ENCODE results near the gene ACAP2. TPM values are rescaled to one million over a fixed set of nuclear protein-coding genes. Genes with fewer than 3 reads are reported as not detected.
A peak's percentile ranks its signal among the peaks of the same experiment; 100 is the strongest.

ACAP2 gene
- total and polyA plus RNA-seq, 2 experiments from 2014 or later: 45.6 to 104 TPM

- peaks cover 12% of the 10 kb centered on the region for H3K4me1 ChIP-seq (ENCODE audit: insufficient read depth)
- H3K27ac Mint-ChIP-seq: no peak overlapping the region
- DNase-seq (ENCODE audit: low spot score) (no peak), ATAC-seq (no peak)
- H3K36me3 Mint-ChIP-seq (ENCODE audit: low read depth): peaks cover 31% of the 10 kb centered on the region; the same call in 2 of the 3 replicates
- no peaks in the 10 kb centered on the region for H3K36me3 ChIP-seq (ENCODE audit: insufficient read depth)
- H3K9me3 Mint-ChIP-seq: peaks cover 9% of the 10 kb centered on the region; the same call in 2 of the 3 replicates
- H3K27me3 Mint-ChIP-seq (ENCODE audit: insufficient read depth, low read depth, poor library complexity): peaks cover 13% of the 10 kb centered on the region
- H3K27ac ChIP-seq (ENCODE audit: low read depth): no peak overlapping the region
- no peaks in the 10 kb centered on the region for H3K9me2 ChIP-seq (ENCODE audit: insufficient read depth)
- H3K4me2 ChIP-seq: no peak overlapping the region
- no peaks in the 10 kb centered on the region for H3K27me3 ChIP-seq (ENCODE audit: insufficient read depth)
- peaks cover 16% of the 10 kb centered on the region for H4K20me1 ChIP-seq (replicated peaks; ENCODE audit: insufficient read depth)
- H3K79me2 ChIP-seq (replicated peaks; ENCODE audit: insufficient read depth): peaks cover 26% of the 10 kb centered on the region
- H3K4me1 Mint-ChIP-seq: peaks cover 34% of the 10 kb centered on the region
- H3F3A ChIP-seq (replicated peaks; ENCODE audit: low read depth): no peaks in the 10 kb centered on the region
- TF ChIP-seq ZNF331 (CRISPR knock-in tag; IDR thresholded peaks at IDR 0.05; ENCODE audit: low read depth) (no peak), STAT1 (IDR thresholded peaks at IDR 0.05; ENCODE audit: unreplicated experiment) (no peak), REST (IDR thresholded peaks at IDR 0.05; ENCODE audit: unreplicated experiment) (no peak), CREB1 (CRISPR knock-in tag; IDR thresholded peaks at IDR 0.05; ENCODE audit: low read depth) (no peak)
- H3K4me3 ChIP-seq: no peak overlapping the region
- H2AFZ ChIP-seq: no peak overlapping the region
- no peak overlapping the region for H3K4me3 Mint-ChIP-seq
These were observed 205.8 kb downstream of the ACAP2 start for GRCh38 chr3:195236801-195237570.

GRCh38 chr3:195236076-195236798, 206.6 kb downstream of the ACAP2 start:
- TF ChIP-seq REST (IDR thresholded peaks at IDR 0.05; ENCODE audit: unreplicated experiment): no peak
- no peak for TF ChIP-seq ZNF331 (CRISPR knock-in tag; IDR thresholded peaks at IDR 0.05; ENCODE audit: low read depth)
- no peak for TF ChIP-seq ZNF114 (CRISPR knock-in tag; IDR thresholded peaks at IDR 0.05)
- no peak for TF ChIP-seq CTCF (conservative IDR thresholded peaks at IDR 0.05; ENCODE audit: low read depth in 2 of 2)
- TF ChIP-seq JUNB (IDR thresholded peaks at IDR 0.05; ENCODE audit: unreplicated experiment): no peak
- TF ChIP-seq STAT1 (IDR thresholded peaks at IDR 0.05; ENCODE audit: unreplicated experiment): no peak
- TF ChIP-seq EZH2phosphoT487 (IDR thresholded peaks at IDR 0.05; ENCODE audit: unreplicated experiment): no peak
- no peak for TF ChIP-seq EZH2 (IDR thresholded peaks at IDR 0.05; ENCODE audit: low read depth, unreplicated experiment)

More at GRCh38 chr3:195236076-195236798, 206.6 kb downstream of the ACAP2 start:
- H2AFZ ChIP-seq: no peak overlapping the region
- Mint-ChIP-seq H3K27ac (0 out of 2 replicates have a peak overlapping the region, but pooled peaks have one; percentile 33), H3K9me3 (peaks cover 9% of the 10 kb centered on the region; the same call in 2 of the 3 replicates), H3K4me3 (no peak overlapping the region), H3K36me3 (ENCODE audit: low read depth) (peaks cover 31% of the 10 kb centered on the region; the same call in 2 of the 3 replicates), H3K27me3 (ENCODE audit: insufficient read depth, low read depth, poor library complexity) (peaks cover 13% of the 10 kb centered on the region), H3K4me1 (peaks cover 28% of the 10 kb centered on the region)
- H4K20me1 ChIP-seq (replicated peaks; ENCODE audit: insufficient read depth): peaks cover 16% of the 10 kb centered on the region
- no peak overlapping the region for H3K4me3 ChIP-seq
- H3F3A ChIP-seq (replicated peaks; ENCODE audit: low read depth): no peaks in the 10 kb centered on the region
- DNase-seq (ENCODE audit: low spot score): no peak
- no peaks in the 10 kb centered on the region for H3K27me3 ChIP-seq (ENCODE audit: insufficient read depth)
- peaks cover 12% of the 10 kb centered on the region for H3K4me1 ChIP-seq (ENCODE audit: insufficient read depth)
- no peak overlapping the region for H3K4me2 ChIP-seq
- H3K36me3 ChIP-seq (ENCODE audit: insufficient read depth): no peaks in the 10 kb centered on the region
- no peak for ATAC-seq
- H3K79me2 ChIP-seq (replicated peaks; ENCODE audit: insufficient read depth): peaks cover 21% of the 10 kb centered on the region
- H3K9me2 ChIP-seq (ENCODE audit: insufficient read depth): no peaks in the 10 kb centered on the region
- no peak overlapping the region for H3K27ac ChIP-seq (ENCODE audit: low read depth)
